ENCODE results near the gene DCAF17. TPM values are rescaled to one million over a fixed set of nuclear protein-coding genes. Genes with fewer than 3 reads are reported as not detected.

DCAF17 gene
- total and polyA plus RNA-seq, 7 donors = 1.8 to 27.5 (median 19.1) TPM

DNA sequence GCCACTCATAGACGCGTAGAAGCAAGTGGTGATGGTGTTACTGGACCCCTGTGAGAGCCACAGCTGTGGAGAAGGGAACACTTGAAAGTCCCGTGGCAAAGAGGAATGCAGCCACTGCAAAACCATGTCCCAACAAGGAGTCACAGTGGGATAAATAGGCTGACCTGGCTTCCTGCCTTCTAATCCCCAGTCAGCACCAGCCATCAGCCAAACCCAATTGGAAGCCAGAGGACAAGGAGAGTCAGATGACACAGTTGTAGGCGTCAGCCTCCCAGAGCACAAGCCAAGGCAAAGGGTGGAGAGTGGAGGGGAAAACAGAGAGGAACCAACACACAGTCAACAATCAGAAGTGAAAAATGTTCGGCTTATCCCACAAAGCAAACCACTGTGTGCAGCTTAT, 82.8 kb downstream of the DCAF17 start:
- Histone ChIP-seq H3K27ac (no peak overlapping the region), H3K9me3 (no peaks in the 10 kb centered on the region), H3K4me1 (peaks cover 0 to 9% (median 6%) of the 10 kb centered on the region in 4 donors), H3K36me3 (no peaks in the 10 kb centered on the region), H3K27me3 (no peaks in the 10 kb centered on the region), H3K4me3 (no peak overlapping the region)
- DNase-seq = no peak
- TF ChIP-seq POLR2AphosphoS5 (IDR thresholded peaks at IDR 0.05) (no peak), POLR2A (IDR thresholded peaks at IDR 0.05) (no peak), EP300 (IDR thresholded peaks at IDR 0.05) (no peak)
- TF ChIP-seq, protein P1, sequence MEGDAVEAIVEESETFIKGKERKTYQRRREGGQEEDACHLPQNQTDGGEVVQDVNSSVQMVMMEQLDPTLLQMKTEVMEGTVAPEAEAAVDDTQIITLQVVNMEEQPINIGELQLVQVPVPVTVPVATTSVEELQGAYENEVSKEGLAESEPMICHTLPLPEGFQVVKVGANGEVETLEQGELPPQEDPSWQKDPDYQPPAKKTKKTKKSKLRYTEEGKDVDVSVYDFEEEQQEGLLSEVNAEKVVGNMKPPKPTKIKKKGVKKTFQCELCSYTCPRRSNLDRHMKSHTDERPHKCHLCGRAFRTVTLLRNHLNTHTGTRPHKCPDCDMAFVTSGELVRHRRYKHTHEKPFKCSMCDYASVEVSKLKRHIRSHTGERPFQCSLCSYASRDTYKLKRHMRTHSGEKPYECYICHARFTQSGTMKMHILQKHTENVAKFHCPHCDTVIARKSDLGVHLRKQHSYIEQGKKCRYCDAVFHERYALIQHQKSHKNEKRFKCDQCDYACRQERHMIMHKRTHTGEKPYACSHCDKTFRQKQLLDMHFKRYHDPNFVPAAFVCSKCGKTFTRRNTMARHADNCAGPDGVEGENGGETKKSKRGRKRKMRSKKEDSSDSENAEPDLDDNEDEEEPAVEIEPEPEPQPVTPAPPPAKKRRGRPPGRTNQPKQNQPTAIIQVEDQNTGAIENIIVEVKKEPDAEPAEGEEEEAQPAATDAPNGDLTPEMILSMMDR (IDR thresholded peaks at IDR 0.05) = no peak
- intact Hi-C loops (cut with DNase I) = no loop called here
- 91 to 95% methylated on average over 5 of the region's 5 CpGs for WGBS, 2 donors

DNA sequence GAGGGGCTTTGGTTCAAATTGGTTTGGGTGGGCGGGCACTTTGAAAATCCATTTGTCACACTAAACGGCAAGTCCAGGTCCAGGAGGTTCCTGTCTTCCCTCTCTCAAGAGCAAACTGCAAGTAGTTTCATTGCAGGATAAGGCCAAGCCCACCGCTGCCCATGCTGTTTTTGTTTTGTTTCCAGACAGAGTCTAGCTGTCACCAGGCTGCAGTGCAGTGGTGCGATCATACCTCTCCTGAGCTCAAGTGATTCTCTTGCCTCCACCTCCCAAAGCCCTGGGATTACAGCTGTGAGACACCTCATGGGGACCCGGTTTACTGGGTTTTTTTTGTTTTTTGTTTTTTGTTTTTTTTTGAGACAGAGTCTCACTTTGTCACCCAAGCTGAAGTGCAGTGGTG, 86.4 kb downstream of the DCAF17 start:
- Histone ChIP-seq H3K4me1 (peaks cover 0 to 24% (median 21%) of the 10 kb centered on the region in 4 donors), H3K27ac (no peak overlapping the region), H3K36me3 (no peaks in the 10 kb centered on the region), H3K9me3 (no peaks in the 10 kb centered on the region), H3K4me3 (no peak overlapping the region), H3K27me3 (no peaks in the 10 kb centered on the region)
- WGBS, 2 donors = 91 to 94% methylated on average over 5 of the region's 5 CpGs
- intact Hi-C loops (cut with DNase I) = loop anchor here (5.0 kb wide), 3 partner anchors 358 to 593 kb away; partner anchors contain the start of genes GORASP2 and TLK1
- TF ChIP-seq, protein P1 (IDR thresholded peaks at IDR 0.05) = no peak
- TF ChIP-seq POLR2AphosphoS5 (IDR thresholded peaks at IDR 0.05) = no peak
- no peak for TF ChIP-seq EP300 (IDR thresholded peaks at IDR 0.05)
- TF ChIP-seq POLR2A (IDR thresholded peaks at IDR 0.05) = no peak
- no peak for DNase-seq

DNA sequence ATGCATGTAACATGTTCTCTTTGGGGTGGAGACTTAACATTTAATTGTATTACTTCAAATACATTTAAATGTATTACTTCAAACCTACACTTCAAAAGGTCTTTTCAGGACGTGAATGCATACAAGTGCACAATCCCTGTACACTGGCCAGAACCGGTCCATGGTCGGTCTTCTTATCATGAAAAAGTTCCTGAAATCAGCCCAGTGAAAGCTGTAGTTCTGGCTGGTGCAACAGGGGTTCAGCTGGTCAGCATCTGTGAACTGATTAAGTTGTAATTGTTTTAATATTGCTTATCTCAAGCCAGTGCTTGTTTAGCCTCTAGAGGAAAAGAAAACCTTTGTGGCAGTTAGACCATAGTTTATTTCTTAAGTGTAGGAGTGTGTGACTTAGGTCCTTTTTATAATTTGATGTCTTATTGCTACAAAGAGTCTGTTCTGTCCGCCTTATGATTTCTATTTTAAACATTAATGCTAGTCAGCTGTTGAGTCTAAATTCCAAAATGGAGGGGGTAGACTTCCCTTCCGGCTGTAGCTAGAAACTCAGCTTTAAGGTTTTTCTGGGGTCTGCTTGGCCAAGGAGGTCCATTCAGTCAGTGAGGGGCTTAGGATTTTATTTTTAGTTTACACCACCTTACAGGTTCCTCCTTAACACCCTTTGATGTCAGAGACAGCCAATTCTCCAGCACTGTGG, 87.5 kb downstream of the DCAF17 start:
- Histone ChIP-seq H3K27ac (peak overlapping the region; percentile 93 to 98 (median 95)), H3K9me3 (no peaks in the 10 kb centered on the region), H3K4me3 (peak overlapping the region; percentile 83 to 99 (median 93)), H3K27me3 (no peaks in the 10 kb centered on the region), H3K36me3 (no peaks in the 10 kb centered on the region), H3K4me1 (peaks cover 0 to 26% (median 21%) of the 10 kb centered on the region in 4 donors)
- WGBS, 2 donors = 78 to 85% methylated on average over 5 of the region's 5 CpGs
- no peak for DNase-seq
- intact Hi-C loops (cut with DNase I) = loop anchor here (1.0 to 5.0 kb wide), 4 partner anchors 87 to 594 kb away; partner anchors contain the start of genes DCAF17, GORASP2 and TLK1
- TF ChIP-seq POLR2AphosphoS5 (IDR thresholded peaks at IDR 0.05) (no peak), POLR2A (IDR thresholded peaks at IDR 0.05) (no peak), EP300 (IDR thresholded peaks at IDR 0.05) (no peak)
- TF ChIP-seq, protein P1 (IDR thresholded peaks at IDR 0.05) = no peak

DNA sequence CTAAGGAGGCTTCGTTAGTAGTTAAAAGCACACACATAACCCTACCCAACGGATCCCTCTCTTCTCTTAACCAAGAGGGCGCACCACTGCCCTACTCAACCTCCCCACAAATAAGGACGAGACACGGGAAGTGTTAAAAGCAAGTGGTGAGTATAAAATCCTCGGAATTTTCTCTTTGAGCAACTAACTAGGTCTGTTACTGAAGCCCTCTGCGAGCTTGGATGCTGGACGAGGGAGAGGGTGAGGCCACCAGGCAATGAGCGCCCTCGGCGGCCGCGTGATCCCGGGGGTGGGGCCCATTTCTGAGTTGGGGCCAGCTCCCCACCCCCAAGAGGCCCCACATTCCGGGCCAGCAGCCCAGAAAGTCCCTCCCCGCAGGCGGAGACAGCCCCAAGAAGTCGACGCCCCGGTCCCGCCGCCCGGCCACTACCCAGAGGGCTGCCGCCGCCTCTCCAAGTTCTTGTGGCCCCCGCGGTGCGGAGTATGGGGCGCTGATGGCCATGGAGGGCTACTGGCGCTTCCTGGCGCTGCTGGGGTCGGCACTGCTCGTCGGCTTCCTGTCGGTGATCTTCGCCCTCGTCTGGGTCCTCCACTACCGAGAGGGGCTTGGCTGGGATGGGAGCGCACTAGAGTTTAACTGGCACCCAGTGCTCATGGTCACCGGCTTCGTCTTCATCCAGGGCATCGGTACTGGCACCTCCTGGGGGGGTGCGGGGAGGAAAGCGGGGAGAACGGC, 88.2 kb downstream of the DCAF17 start, which contains the start of gene CYBRD1:
TSS of gene CYBRD1 (plus strand) at position 423 of the 736 bp plus-strand sequence. CDS start at position 495, 72 bp downstream.
- intact Hi-C loops (cut with DNase I) = loop anchor here (1.0 to 5.0 kb wide), 4 partner anchors 88 to 595 kb away; partner anchors contain the start of genes DCAF17, GORASP2 and TLK1

More for the DNA sequence above, 88.2 kb downstream of the DCAF17 start, which contains the start of gene CYBRD1:
- 0 to 1% methylated on average over 45 of the region's 45 CpGs for WGBS, 2 donors
- TF ChIP-seq EP300 (IDR thresholded peaks at IDR 0.05) (peak in 1 of 4 donors; percentile 56), POLR2AphosphoS5 (IDR thresholded peaks at IDR 0.05) (peak; percentile 79 to 91 (median 88)), POLR2A (IDR thresholded peaks at IDR 0.05) (peak; percentile 58 to 72)
- TF ChIP-seq, protein P1 (IDR thresholded peaks at IDR 0.05) = no peak
- H3K36me3 ChIP-seq = no peaks in the 10 kb centered on the region
- no peaks in the 10 kb centered on the region for H3K9me3 ChIP-seq
- peak within 1 kb of the TSS; percentile 93 to 98 (median 95) for H3K27ac ChIP-seq
- H3K4me1 ChIP-seq = peaks cover 0 to 26% (median 21%) of the 10 kb centered on the region in 4 donors
- no peaks in the 10 kb centered on the region for H3K27me3 ChIP-seq
- peak; percentile 96 for DNase-seq
- peak within 1 kb of the TSS; percentile 83 to 99 (median 93) for H3K4me3 ChIP-seq

All from sigmoid colon (tissue), 7 donors.